Mesenchymal stem cell (in vitro differentiated cells and primary cell): ENCODE results near the gene MTCH1.
A peak's percentile ranks its signal among the peaks of the same experiment; 100 is the strongest.

Source experiments
- DNase-seq: peaks from one replicate; pipeline ENCODE4 v3.0.0-alpha.2; 2013
- H2AFZ ChIP-seq: one replicate; pipeline ENCODE4 v1.6.1; 2013; ENCODE audit warnings: low read depth, mild to moderate bottlenecking, control low read depth, inconsistent platforms, low read length, moderate library complexity
- H2AK5ac ChIP-seq: 2 replicates; pipeline ENCODE4 v1.6.1; 2013; ENCODE audit warnings: low read length, moderate library complexity, mild to moderate bottlenecking, inconsistent platforms; ENCODE audit not compliant: severe bottlenecking
- H2BK120ac ChIP-seq: one replicate; pipeline ENCODE4 v1.6.1; 2013; ENCODE audit warnings: low read depth, mild to moderate bottlenecking, inconsistent platforms, low read length, moderate library complexity
- H2BK12ac ChIP-seq, 2 experiments: one replicate each; pipeline ENCODE4 v1.6.1; 2013; ENCODE audit warnings: inconsistent platforms in 2 of 2, low read length in 2 of 2, mild to moderate bottlenecking in 2 of 2, moderate library complexity in 2 of 2, control low read depth in 1 of 2
- H2BK15ac ChIP-seq: one replicate; pipeline ENCODE4 v1.6.1; 2013; ENCODE audit warnings: mild to moderate bottlenecking, low read depth, inconsistent platforms; ENCODE audit not compliant: poor library complexity, severe bottlenecking
- H2BK5ac ChIP-seq: 2 replicates; pipeline ENCODE4 v1.6.1; 2013; ENCODE audit warnings: low read depth, mild to moderate bottlenecking, low read length, control low read depth, inconsistent platforms; ENCODE audit not compliant: poor library complexity, severe bottlenecking
- H3K14ac ChIP-seq, 2 experiments: one replicate each; pipeline ENCODE4 v1.6.1; 2013; ENCODE audit warnings: inconsistent platforms in 2 of 2, low read length in 2 of 2, control low read depth in 1 of 2, mild to moderate bottlenecking in 1 of 2, moderate library complexity in 1 of 2
- H3K18ac ChIP-seq, 2 experiments: one replicate each; pipeline ENCODE4 v1.6.1; 2013; ENCODE audit warnings: inconsistent platforms in 2 of 2, low read length in 2 of 2, control low read depth in 1 of 2, low read depth in 1 of 2, mild to moderate bottlenecking in 1 of 2
- H3K23ac ChIP-seq, 2 experiments: one replicate each; pipeline ENCODE4 v1.6.1; 2013; ENCODE audit warnings: inconsistent platforms in 2 of 2, low read length in 2 of 2, mild to moderate bottlenecking in 2 of 2, moderate library complexity in 2 of 2, control low read depth in 1 of 2
- H3K27ac ChIP-seq: 2 replicates; pipeline ENCODE4 v1.5.1; 2013; ENCODE audit warnings: mild to moderate bottlenecking, moderate library complexity, low read length, control low read depth, inconsistent platforms; ENCODE audit not compliant: poor library complexity, severe bottlenecking
- H3K27me3 ChIP-seq, 2 experiments: 2 replicates each; pipeline versions ENCODE4 v1.6.1 to v1.7.0; 2013; ENCODE audit warnings: low read length in 2 of 2, mild to moderate bottlenecking in 2 of 2, moderate library complexity in 2 of 2, control low read depth in 1 of 2, inconsistent platforms in 1 of 2; ENCODE audit not compliant: control insufficient read depth in 1 of 2, insufficient read depth in 1 of 2
- H3K36me3 ChIP-seq, 2 experiments: 2 replicates each; pipeline versions ENCODE4 v1.6.1 to v1.7.0; 2013; ENCODE audit warnings: low read length in 2 of 2, control low read depth in 1 of 2, inconsistent platforms in 1 of 2, low read depth in 1 of 2, mild to moderate bottlenecking in 1 of 2; ENCODE audit not compliant: insufficient read depth in 2 of 2, control insufficient read depth in 1 of 2
- H3K4ac ChIP-seq, 2 experiments: one replicate each; pipeline ENCODE4 v1.6.1; 2013; ENCODE audit warnings: inconsistent platforms in 2 of 2, low read length in 2 of 2, mild to moderate bottlenecking in 2 of 2, moderate library complexity in 2 of 2, control low read depth in 1 of 2, low read depth in 1 of 2
- H3K4me1 ChIP-seq: 2 replicates; pipeline ENCODE4 v1.6.1; 2013; ENCODE audit warnings: low read depth, low read length, control low read depth; ENCODE audit not compliant: control insufficient read depth, insufficient read depth
- H3K4me2 ChIP-seq: 2 replicates; pipeline ENCODE4 v1.6.1; 2013; ENCODE audit warnings: low read length, mild to moderate bottlenecking, inconsistent platforms; ENCODE audit not compliant: poor library complexity, severe bottlenecking
- H3K4me3 ChIP-seq, 2 experiments: 2 replicates each; pipeline versions ENCODE4 v1.5.1 to v1.7.0; 2013; ENCODE audit warnings: low read length in 2 of 2, mild to moderate bottlenecking in 2 of 2, control low read depth in 1 of 2, low read depth in 1 of 2; ENCODE audit not compliant: insufficient read depth in 1 of 2
- H3K79me1 ChIP-seq: replicated peaks from 2 replicates; pipeline ENCODE4 v1.6.1; 2013; ENCODE audit warnings: mild to moderate bottlenecking, control low read depth, low read length, inconsistent platforms; ENCODE audit not compliant: poor library complexity, severe bottlenecking
- H3K9ac ChIP-seq: 2 replicates; pipeline ENCODE4 v1.7.0; 2013; ENCODE audit warnings: mild to moderate bottlenecking, low read length, moderate library complexity
- H3K9me3 ChIP-seq: 2 replicates; pipeline ENCODE4 v1.7.0; 2013; ENCODE audit warnings: mild to moderate bottlenecking, low read length; ENCODE audit not compliant: control insufficient read depth
- H4K8ac ChIP-seq: one replicate; pipeline ENCODE4 v1.6.1; 2013; ENCODE audit warnings: inconsistent platforms, mild to moderate bottlenecking, low read length, moderate library complexity
- H4K91ac ChIP-seq: one replicate; pipeline ENCODE4 v1.6.1; 2013; ENCODE audit warnings: mild to moderate bottlenecking, low read length, inconsistent platforms
- WGBS: methylation state at CpG from one replicate; pipeline ENCODE4 v1.1.7; 2013; ENCODE audit warnings: mixed read lengths; 5-methylcytosine and 5-hydroxymethylcytosine counted together

MTCH1 gene

GRCh38 chr6:37015532-37015931 lies 29.5 kb upstream of the MTCH1 start:
- H3K4me1 ChIP-seq = peaks cover 18% of the 10 kb centered on the region
- WGBS = 91% methylated on average over 8 of the region's 9 CpGs
- H2BK120ac ChIP-seq = no peak overlapping the region
- H3K23ac ChIP-seq = no peak overlapping the region
- H2AK5ac ChIP-seq = no peak overlapping the region
- H2BK5ac ChIP-seq = no peak overlapping the region
- H2BK15ac ChIP-seq = no peak overlapping the region
- H3K79me1 ChIP-seq = no peaks in the 10 kb centered on the region
- H3K14ac ChIP-seq = no peak overlapping the region
- H3K18ac ChIP-seq = no peak overlapping the region
- H3K4me3 ChIP-seq = no peak overlapping the region
- H3K9ac ChIP-seq = no peak overlapping the region
- H3K9me3 ChIP-seq = no peaks in the 10 kb centered on the region
- no peak overlapping the region for H2BK12ac ChIP-seq
- DNase-seq = no peak
- no peak overlapping the region for H3K4me2 ChIP-seq
- no peak overlapping the region for H3K27ac ChIP-seq
- H4K8ac ChIP-seq = no peak overlapping the region
- H3K4ac ChIP-seq = no peak overlapping the region
- no peak overlapping the region for H4K91ac ChIP-seq
- no peaks in the 10 kb centered on the region for H3K36me3 ChIP-seq
- H2AFZ ChIP-seq = peak overlapping the region; percentile 20
- no peaks in the 10 kb centered on the region for H3K27me3 ChIP-seq

- Histone ChIP-seq H3K9ac (no peak overlapping the region), H2AK5ac (no peak overlapping the region), H2BK5ac (no peak overlapping the region), H3K23ac (no peak overlapping the region), H3K79me1 (no peaks in the 10 kb centered on the region), H3K4me1 (peaks cover 18% of the 10 kb centered on the region), H3K36me3 (no peaks in the 10 kb centered on the region), H4K91ac (peak overlapping the region; percentile 28), H2BK15ac (no peak overlapping the region), H3K27me3 (no peaks in the 10 kb centered on the region), H3K4me3 (no peak overlapping the region), H2BK12ac (no peak overlapping the region), H3K18ac (no peak overlapping the region), H3K9me3 (no peaks in the 10 kb centered on the region), H3K27ac (no peak overlapping the region), H2AFZ (no peak overlapping the region), H4K8ac (no peak overlapping the region), H3K14ac (peak overlapping the region in 1 of 2 experiments; percentile 11), H2BK120ac (no peak overlapping the region), H3K4ac (no peak overlapping the region), H3K4me2 (no peak overlapping the region)
- no peak for DNase-seq
- 80% methylated on average over 12 of the region's 12 CpGs for WGBS
Observed at GRCh38 chr6:37014667-37015066, 28.7 kb upstream of the MTCH1 start.

GRCh38 chr6:37013516-37014491 lies 27.8 kb upstream of the MTCH1 start:
- Histone ChIP-seq H3K4me3 (no peak overlapping the region), H4K91ac (no peak overlapping the region), H3K4me1 (peaks cover 12% of the 10 kb centered on the region), H3K4ac (no peak overlapping the region), H3K9ac (no peak overlapping the region), H3K27me3 (no peaks in the 10 kb centered on the region), H2AK5ac (no peak overlapping the region), H3K14ac (no peak overlapping the region), H2BK5ac (no peak overlapping the region), H3K18ac (no peak overlapping the region), H3K36me3 (no peaks in the 10 kb centered on the region), H3K4me2 (no peak overlapping the region), H2BK15ac (peak overlapping the region; percentile 12), H3K23ac (no peak overlapping the region), H3K79me1 (no peaks in the 10 kb centered on the region), H2BK120ac (no peak overlapping the region), H2AFZ (no peak overlapping the region), H3K27ac (no peak overlapping the region), H2BK12ac (no peak overlapping the region), H4K8ac (no peak overlapping the region), H3K9me3 (no peaks in the 10 kb centered on the region)
- DNase-seq = no peak
- WGBS = 85% methylated on average over 21 of the region's 21 CpGs

GRCh38 chr6:37011656-37012378 lies 25.8 kb upstream of the MTCH1 start:
- Histone ChIP-seq H3K9ac (no peak overlapping the region), H3K36me3 (no peaks in the 10 kb centered on the region), H2BK15ac (no peak overlapping the region), H3K18ac (no peak overlapping the region), H3K4me3 (no peak overlapping the region), H2AK5ac (peak overlapping the region; percentile 15), H3K23ac (no peak overlapping the region), H4K91ac (no peak overlapping the region), H3K27ac (no peak overlapping the region), H2BK120ac (no peak overlapping the region), H3K79me1 (no peaks in the 10 kb centered on the region), H3K4me1 (peaks cover 19% of the 10 kb centered on the region), H3K4me2 (no peak overlapping the region), H2BK12ac (no peak overlapping the region), H3K4ac (no peak overlapping the region), H3K9me3 (no peaks in the 10 kb centered on the region), H4K8ac (no peak overlapping the region), H3K14ac (no peak overlapping the region), H2BK5ac (no peak overlapping the region), H2AFZ (no peak overlapping the region), H3K27me3 (no peaks in the 10 kb centered on the region)
- DNase-seq = peak; percentile 68
- 88% methylated on average over 11 of the region's 11 CpGs for WGBS
